Upper lobe of left lung (tissue), 6 donors: Measurements from ENCODE around the gene FCN1. TPM values are rescaled to one million over a fixed set of nuclear protein-coding genes. Genes with fewer than 3 reads are reported as not detected.
A peak's percentile ranks its signal among the peaks of the same experiment; 100 is the strongest.

Source experiments
- ATAC-seq, 2 donors: fragments of 200-7000 bp; cut with Tn5 transposase; one replicate each; pipeline ENCODE4 v1.9.1; 2022; ENCODE audit warnings: mild to moderate bottlenecking in 2 of 2, moderate library complexity in 2 of 2; ENCODE audit not compliant: low FRiP score in 2 of 2
- DNase-seq, 2 donors: peaks; one replicate each; pipeline ENCODE4 v3.0.0-alpha.2; 2019 to 2020
- H3K27ac ChIP-seq, 4 donors: fragments of 200-600 bp; sonication (generic); one replicate each; pipeline ENCODE4 v1.5.1; 2016 to 2019
- H3K27me3 ChIP-seq, 4 donors: fragments of 200-600 bp; sonication (generic); one replicate each; pipeline ENCODE4 v1.5.1; 2017 to 2019
- H3K36me3 ChIP-seq, 4 donors: fragments of 200-600 bp; sonication (generic); one replicate each; pipeline ENCODE4 v1.5.1; 2016 to 2019
- H3K4me1 ChIP-seq, 4 donors: fragments of 200-600 bp; sonication (generic); one replicate each; pipeline ENCODE4 v1.5.1; 2018 to 2019
- H3K4me3 ChIP-seq, 4 donors: fragments of 200-600 bp; sonication (generic); one replicate each; pipeline ENCODE4 v1.5.1; 2017 to 2019; ENCODE audit warnings: mild to moderate bottlenecking in 2 of 4, moderate library complexity in 1 of 4
- H3K9me3 ChIP-seq, 4 donors: fragments of 200-600 bp; sonication (generic); one replicate each; pipeline ENCODE4 v1.5.1; 2018 to 2019
- CTCF ChIP-seq, 6 experiments: fragments of 450-650 bp in 4 of 6; fragments of 200-600 bp in 2 of 6; sonication (generic) in 2 of 6; IDR thresholded peaks; one replicate each; pipeline ENCODE4 v1.5.1; 2016 to 2019; ENCODE audit warnings: antibody characterized with exemption in 6 of 6
- EP300 ChIP-seq, 4 donors: sonication (generic); formaldehyde crosslinking; IDR thresholded peaks; one replicate each; pipeline ENCODE4 v1.5.1; 2017; ENCODE audit warnings: antibody characterized with exemption in 4 of 4, control low read depth in 2 of 4
- POLR2A ChIP-seq, 4 donors: fragments of 450-650 bp; IDR thresholded peaks; one replicate each; pipeline ENCODE4 v1.5.1; 2016 to 2017; ENCODE audit warnings: antibody characterized with exemption in 4 of 4, mild to moderate bottlenecking in 2 of 4
- POLR2AphosphoS5 ChIP-seq, 2 donors: sonication (generic); formaldehyde crosslinking; IDR thresholded peaks; one replicate each; pipeline ENCODE4 v1.5.1; 2017; ENCODE audit warnings: antibody characterized with exemption in 2 of 2
- WGBS, 2 donors: methylation state at CpG; one replicate each; pipeline ENCODE4 v1.1.5; 2017 to 2018; 5-methylcytosine and 5-hydroxymethylcytosine counted together
- total RNA-seq, 6 donors: library from RNA; depleted of rRNA in 4 of 6; stranded (reverse); fragments of >200 nt in 4 of 6; gene quantifications; one replicate each; pipeline versions ENCODE4 v1.1.0 to v1.2.1, GENCODE V29; 2016 to 2021
- donor health status: DM: no; HTN: no; CAD: no; lungs with moderate emphysema.
- donor health status: DM: no; HTN: yes; CAD: no; lungs with severe emphysema.

FCN1 gene
- total RNA-seq, 6 donors from 2014 or later: 11.5 to 147 (median 19.7) TPM

- Histone ChIP-seq H3K27ac (no peak overlapping the region), H3K9me3 (no peaks in the 10 kb centered on the region), H3K36me3 (no peaks in the 10 kb centered on the region), H3K4me3 (no peak overlapping the region), H3K4me1 (peaks cover 4 to 10% (median 8%) of the 10 kb centered on the region in 4 donors), H3K27me3 (no peaks in the 10 kb centered on the region)
- TF ChIP-seq POLR2A (IDR thresholded peaks at IDR 0.05) (no peak), POLR2AphosphoS5 (IDR thresholded peaks at IDR 0.05) (no peak), EP300 (IDR thresholded peaks at IDR 0.05) (no peak), CTCF (IDR thresholded peaks at IDR 0.05) (no peak)
- peak in 1 of 2 donors; percentile 20 for DNase-seq
- 74 to 90% methylated on average over 8 of the region's 8 CpGs for WGBS, 2 donors
- ATAC-seq: no peak
These were observed 26.7 kb downstream of the FCN1 start for GRCh38 chr9:134891053-134891452.

- Histone ChIP-seq H3K27me3 (no peaks in the 10 kb centered on the region), H3K9me3 (no peaks in the 10 kb centered on the region), H3K27ac (no peak overlapping the region), H3K4me3 (no peak overlapping the region), H3K36me3 (no peaks in the 10 kb centered on the region), H3K4me1 (peaks cover 0 to 3% (median under 1%) of the 10 kb centered on the region in 4 donors)
- no peak for DNase-seq
- 82 to 91% methylated on average over 5 of the region's 5 CpGs for WGBS, 2 donors
- ATAC-seq: no peak
- TF ChIP-seq CTCF (IDR thresholded peaks at IDR 0.05): no peak
- no peak for TF ChIP-seq POLR2AphosphoS5 (IDR thresholded peaks at IDR 0.05)
- TF ChIP-seq POLR2A (IDR thresholded peaks at IDR 0.05): no peak
- TF ChIP-seq EP300 (IDR thresholded peaks at IDR 0.05): no peak
These were observed 27.6 kb downstream of the FCN1 start for GRCh38 chr9:134890155-134890495.

DNA sequence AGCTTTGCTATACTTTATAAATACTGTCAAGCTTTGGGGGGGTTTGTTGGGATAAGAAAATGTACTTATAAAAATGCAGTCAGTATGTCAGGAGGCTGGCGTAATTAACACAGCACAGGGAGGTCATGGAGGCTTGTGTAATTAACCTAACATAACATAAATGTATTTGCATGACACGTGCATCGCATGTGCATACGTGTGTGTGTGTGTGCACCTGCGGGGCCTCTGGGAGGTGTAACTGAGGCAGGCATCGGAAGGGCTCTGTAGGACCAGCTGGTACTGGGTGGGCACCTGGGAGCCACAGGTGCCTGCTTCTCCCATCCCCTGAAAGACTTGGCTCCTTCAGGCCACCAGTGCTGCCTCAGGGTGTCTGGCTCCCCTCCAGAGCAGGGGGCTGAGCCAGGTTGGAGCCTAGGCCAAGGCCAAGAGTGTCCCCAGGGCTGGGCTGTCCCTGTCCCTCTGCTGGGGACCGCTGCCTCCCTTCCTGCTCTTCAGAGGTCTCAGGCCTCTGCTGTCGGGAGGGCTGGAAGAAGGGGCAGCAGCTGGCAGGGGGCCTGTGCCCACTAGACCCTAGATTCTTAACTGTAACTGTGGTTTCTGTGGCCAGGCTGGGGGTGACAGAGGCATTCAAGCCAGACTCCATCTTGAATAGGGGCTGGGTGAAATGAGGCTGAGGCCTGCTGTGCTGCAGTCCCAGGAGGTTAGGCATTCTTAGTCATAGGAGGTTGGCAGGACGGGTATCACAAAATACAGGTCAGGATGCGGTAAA, 28.1 kb downstream of the FCN1 start:
- no peak for DNase-seq
- WGBS, 2 donors: 92% methylated on average over 6 to 10 of the region's 10 CpGs
- H3K4me3 ChIP-seq: no peak overlapping the region
- no peak overlapping the region for H3K27ac ChIP-seq
- no peak for TF ChIP-seq POLR2A (IDR thresholded peaks at IDR 0.05)
- no peaks in the 10 kb centered on the region for H3K4me1 ChIP-seq
- no peaks in the 10 kb centered on the region for H3K27me3 ChIP-seq
- ATAC-seq: no peak
- H3K36me3 ChIP-seq: no peaks in the 10 kb centered on the region
- no peaks in the 10 kb centered on the region for H3K9me3 ChIP-seq

GRCh38 chr9:134888603-134889190, 29.0 kb downstream of the FCN1 start:
- no peaks in the 10 kb centered on the region for H3K27me3 ChIP-seq
- DNase-seq: peak in 1 of 2 donors; percentile 14
- 76 to 84% methylated on average over 12 to 14 of the region's 14 CpGs for WGBS, 2 donors

More at GRCh38 chr9:134888603-134889190, 29.0 kb downstream of the FCN1 start:
- ATAC-seq: no peak
- Histone ChIP-seq H3K36me3 (no peaks in the 10 kb centered on the region), H3K27ac (no peak overlapping the region), H3K4me3 (no peak overlapping the region), H3K9me3 (no peaks in the 10 kb centered on the region), H3K4me1 (no peaks in the 10 kb centered on the region)
- TF ChIP-seq EP300 (IDR thresholded peaks at IDR 0.05) (no peak), POLR2AphosphoS5 (IDR thresholded peaks at IDR 0.05) (no peak), POLR2A (IDR thresholded peaks at IDR 0.05) (no peak), CTCF (IDR thresholded peaks at IDR 0.05) (no peak)
